GM19035 (cell line): ENCODE data around the gene SCN11A.

ENCODE experiments used
- ATAC-seq: cut with Tn5 transposase; IDR thresholded peaks from one replicate; pipeline ENCODE4 v1.9.1; 2021; ENCODE audit not compliant: unreplicated experiment

SCN11A gene

GRCh38 chr3:39051649-39052561 lies at the start of gene SCN11A, which contains the start of gene WDR48:
Gene SCN11A, minus strand, starts transcription at chr3:39051944. Its CDS starts 101,582 bp downstream, at chr3:38950362.
Gene WDR48, plus strand, starts transcription at chr3:39052016. Its CDS starts 10 bp downstream, at chr3:39052026.
- ATAC-seq = peak; percentile 99

- ATAC-seq = peak; percentile 73
These were observed 49.4 kb upstream of the SCN11A start for GRCh38 chr3:39101022-39101689.

DNA sequence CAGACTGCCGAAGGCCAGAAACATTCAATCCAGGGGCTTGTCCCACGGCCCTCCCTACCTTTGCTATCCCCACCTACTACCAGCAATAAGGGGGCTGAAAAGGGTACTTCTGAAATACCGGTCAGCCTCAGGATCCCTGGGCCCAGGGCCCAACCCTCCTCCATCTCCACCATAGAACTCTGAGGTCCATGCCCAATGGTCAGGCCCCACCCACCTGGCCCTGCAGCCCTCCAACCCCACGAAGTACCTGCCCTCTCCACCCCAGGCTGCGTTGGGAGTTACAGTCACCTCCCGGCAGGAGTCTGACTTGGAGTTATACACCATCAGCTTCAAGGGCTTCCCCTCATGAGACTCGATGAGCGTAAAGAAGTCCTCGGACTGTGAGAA lies 48.7 kb upstream of the SCN11A start:
- ATAC-seq = no peak

GRCh38 chr3:39099738-39100499 lies 48.2 kb upstream of the SCN11A start:
- ATAC-seq = no peak

- ATAC-seq = no peak
These were observed 47.5 kb upstream of the SCN11A start for GRCh38 chr3:39099242-39099641.

- ATAC-seq = no peak
These were observed 46.8 kb upstream of the SCN11A start for GRCh38 chr3:39098473-39099000.

DNA sequence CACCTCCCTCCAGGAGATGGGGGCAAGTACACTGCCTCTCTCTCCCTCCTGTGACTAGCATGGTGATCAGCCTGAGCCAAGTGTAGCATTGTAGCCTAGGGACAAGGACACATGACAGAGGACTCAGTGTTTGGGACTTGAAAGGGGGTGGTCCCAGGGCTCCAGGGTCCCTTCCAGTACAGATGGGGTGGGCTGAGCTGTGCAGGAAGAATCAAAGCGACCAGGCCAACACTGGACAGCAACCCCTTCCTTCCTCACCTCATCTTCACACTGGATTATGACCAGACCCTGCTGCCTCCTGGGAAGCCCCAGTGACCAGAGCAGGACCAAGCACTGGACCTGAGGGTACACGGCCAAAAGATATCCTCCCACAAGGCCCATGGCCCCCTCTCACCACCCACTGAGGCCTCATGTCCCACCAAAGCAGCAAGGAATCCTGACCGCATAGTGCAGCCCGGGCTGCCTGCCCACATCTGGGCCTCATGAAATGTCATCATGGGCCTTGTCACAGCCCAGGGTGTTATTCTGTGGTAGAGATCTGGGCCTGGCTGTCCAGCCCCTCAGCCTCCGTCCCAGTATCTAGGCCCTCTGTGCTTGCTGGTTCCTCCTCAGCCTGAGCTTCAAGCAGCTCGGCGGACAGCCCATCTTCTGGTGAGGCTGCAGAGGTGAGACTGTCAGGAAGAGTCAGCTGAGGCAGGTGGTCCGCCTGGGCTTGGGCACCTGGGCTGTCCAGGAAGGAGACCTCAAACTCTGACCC lies 46.1 kb upstream of the SCN11A start:
- no peak for ATAC-seq

- ATAC-seq = no peak
These were observed 45.0 kb upstream of the SCN11A start for GRCh38 chr3:39096775-39097174.

GRCh38 chr3:39095778-39096177 lies 44.0 kb upstream of the SCN11A start:
- ATAC-seq = no peak

GRCh38 chr3:39094851-39095677 lies 43.3 kb upstream of the SCN11A start:
- ATAC-seq = no peak

- ATAC-seq = no peak
These were observed 39.2 kb upstream of the SCN11A start for GRCh38 chr3:39090922-39091321.

DNA sequence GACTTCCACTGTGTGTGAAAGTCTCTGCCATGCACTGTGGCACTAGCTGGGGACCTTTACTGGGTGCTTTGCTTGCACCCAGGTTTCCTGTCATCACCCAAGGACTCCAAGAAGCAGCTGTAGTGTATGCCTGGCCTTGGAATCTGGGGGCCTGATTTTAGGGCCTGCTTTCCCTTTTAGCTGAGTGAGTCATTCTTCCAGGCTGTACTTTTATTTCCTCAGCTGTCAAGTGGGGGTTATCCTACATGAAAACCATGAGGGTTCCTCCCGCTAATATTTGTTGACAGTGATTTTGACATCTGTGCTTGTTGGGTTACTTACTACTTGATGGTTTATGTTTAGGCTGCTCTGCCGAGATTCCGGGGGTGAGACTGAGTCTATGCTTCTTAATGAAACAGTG lies 37.1 kb upstream of the SCN11A start:
- ATAC-seq = no peak

- ATAC-seq = no peak
These were observed 36.7 kb upstream of the SCN11A start for GRCh38 chr3:39088456-39088855.

DNA sequence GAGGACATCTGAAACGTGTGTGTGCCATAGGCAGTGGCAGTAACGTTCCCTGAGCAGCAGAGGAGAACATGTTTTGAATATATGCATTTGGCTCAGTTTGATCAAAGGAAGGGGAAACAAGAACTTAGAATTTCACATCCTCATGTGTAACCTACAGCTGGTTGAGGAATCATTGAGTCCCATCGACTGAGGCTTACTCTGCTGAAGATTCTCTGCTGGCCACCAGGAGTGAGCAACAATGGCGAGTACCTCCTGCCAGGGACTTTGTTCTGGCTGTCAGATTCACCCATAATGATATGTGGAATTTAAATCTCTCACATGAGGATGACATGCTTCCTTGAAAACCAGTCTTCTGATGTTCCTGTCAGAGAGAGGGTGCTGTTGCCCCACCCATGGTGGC lies 34.4 kb upstream of the SCN11A start:
- ATAC-seq = no peak

GRCh38 chr3:39082666-39083313 lies 31.0 kb upstream of the SCN11A start:
- no peak for ATAC-seq

DNA sequence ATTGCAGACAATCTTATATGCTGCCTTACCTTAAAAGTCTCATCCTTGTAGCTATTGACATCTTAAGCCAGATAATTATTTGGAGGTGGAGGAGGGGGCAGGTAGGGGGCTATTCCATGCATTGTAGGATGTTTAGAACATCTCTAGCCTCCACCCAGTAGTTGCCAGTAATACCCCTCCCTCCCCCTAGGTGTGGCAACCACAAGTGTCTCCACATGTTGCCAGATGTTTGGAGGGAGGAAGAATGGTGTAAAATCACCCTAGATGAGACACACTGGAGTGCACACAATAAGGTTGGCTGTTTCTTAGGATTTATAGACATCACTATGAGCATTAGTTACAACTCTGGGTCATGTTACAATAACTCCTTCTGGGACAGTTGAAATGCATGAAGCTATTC lies 28.3 kb upstream of the SCN11A start:
- ATAC-seq = no peak

DNA sequence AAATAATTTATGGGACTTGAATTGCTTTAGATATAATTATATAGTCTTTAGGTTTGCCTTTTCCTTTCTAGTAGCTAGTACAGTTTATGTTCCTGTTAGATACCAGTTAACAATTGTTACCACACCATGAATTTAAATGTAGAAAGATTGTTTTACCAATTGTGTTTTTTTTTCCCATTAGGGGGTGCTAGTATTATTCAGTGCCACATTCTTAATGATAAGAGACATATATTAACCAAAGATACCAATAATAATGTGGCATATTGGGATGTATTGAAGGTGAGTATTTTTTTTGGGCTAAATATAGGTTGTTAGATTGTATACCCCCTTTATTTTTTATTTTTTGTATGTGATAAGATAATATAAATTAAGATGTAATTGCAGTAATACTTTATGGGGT lies 27.8 kb upstream of the SCN11A start:
- no peak for ATAC-seq

DNA sequence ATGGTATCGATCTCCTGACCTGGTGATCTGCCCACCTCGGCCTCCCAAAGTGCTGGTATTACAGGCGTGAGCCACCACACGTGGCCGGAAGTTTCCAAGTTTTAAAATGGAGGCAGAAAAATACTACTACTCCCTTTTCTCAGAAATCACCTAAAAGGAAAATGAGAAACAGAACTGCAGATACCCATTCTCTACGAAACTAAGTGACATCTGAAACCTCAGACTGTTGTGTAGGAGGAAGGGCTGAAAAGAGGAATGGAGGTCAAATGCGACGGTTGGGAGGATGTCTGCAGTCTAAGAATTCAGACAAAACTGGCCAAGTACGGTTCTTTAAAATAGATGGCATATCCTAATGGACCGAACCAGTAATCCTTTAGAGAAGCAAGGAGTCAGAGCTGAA lies 24.2 kb upstream of the SCN11A start:
- ATAC-seq = no peak

DNA sequence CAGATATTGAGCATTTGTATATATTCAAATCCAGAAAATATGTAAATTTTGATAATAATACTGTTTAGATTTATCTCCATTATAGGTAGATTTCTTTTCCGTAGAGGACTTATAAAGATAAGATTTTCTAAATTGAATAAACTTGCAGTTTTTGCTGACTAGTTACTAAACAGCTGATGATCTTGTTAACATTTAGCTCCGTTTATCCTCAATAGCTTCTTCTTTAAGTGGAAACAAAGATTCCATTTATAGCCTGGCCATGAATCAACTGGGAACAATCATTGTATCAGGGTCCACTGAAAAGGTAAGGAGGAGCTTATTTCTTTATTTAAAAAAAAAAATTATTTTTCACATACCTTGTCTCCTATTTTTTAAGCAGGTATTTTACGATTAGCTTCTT lies 16.8 kb upstream of the SCN11A start:
- no peak for ATAC-seq
